ENCODE results near the gene SLC66A2. TPM values are rescaled to one million over a fixed set of nuclear protein-coding genes. Genes with fewer than 3 reads are reported as not detected.

Gene SLC66A2
- total and polyA plus RNA-seq, 2 of the 13 experiments (the other 11 are each of a cell fraction or from before 2014, with no cell fraction given) = 33.5 to 41.9 TPM

DNA sequence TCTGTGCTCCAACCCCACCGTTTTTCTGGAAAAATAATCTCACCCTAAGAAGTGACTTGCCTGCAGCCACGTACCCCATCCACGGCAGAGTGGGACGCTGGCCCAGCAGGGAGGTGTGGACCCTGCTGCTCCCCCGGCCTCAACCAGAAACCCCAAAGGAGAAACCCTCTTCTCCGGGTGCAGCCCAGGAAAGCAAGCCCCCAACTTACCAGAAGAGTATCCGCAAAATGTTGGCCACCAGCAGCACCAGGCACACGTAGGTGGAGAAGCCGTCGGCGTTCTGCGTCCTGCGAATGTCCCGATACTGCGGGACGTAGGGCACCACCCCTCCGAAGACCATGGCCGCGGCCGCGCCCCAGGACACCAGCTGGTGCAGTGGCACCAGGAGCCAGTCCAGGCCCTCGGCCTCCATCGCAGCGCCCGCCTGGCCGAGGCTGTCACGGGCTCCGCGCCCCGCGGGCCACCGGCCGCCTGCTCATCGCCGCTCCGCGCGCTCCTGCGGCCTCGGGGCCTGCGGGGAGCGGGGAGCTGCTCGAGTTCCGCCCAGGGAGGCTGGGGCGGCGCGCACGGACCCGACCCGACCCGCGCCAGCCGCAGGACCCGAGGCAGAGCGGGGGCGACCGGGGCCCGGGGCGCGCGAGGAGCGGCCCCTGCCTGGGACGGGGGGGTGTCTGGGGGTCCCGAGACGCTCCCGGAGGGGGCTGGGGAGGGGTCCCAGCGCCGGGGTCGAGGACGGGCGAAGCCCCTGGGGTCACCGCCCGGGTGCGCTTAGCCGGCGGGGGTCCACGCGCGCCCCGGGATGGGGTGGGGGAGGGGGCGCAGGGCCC, 725 bp downstream of the SLC66A2 start (continued):
- TF ChIP-seq XRCC5 (optimal IDR thresholded peaks at IDR 0.05; ENCODE audit: low read length) (no peak), ZNF333 (CRISPR knock-in tag; IDR thresholded peaks at IDR 0.05; ENCODE audit: borderline replicate concordance) (no peak), NFRKB (IDR thresholded peaks at IDR 0.05) (no peak), RNF2 (conservative IDR thresholded peaks at IDR 0.05; ENCODE audit: low read depth) (no peak), HNF4A (CRISPR knock-in tag; IDR thresholded peaks at IDR 0.05) (no peak), RAD21 (CRISPR knock-in tag; IDR thresholded peaks at IDR 0.05) (0 out of 2 replicates have a peak, but pooled peaks have one; percentile 8), ZNF12 (CRISPR knock-in tag; IDR thresholded peaks at IDR 0.05) (no peak), ZFY (CRISPR knock-in tag; IDR thresholded peaks at IDR 0.05) (peak; percentile 57), ETV6 (CRISPR knock-in tag; conservative IDR thresholded peaks at IDR 0.05) (no peak)
- TF ChIP-seq, protein P1, sequence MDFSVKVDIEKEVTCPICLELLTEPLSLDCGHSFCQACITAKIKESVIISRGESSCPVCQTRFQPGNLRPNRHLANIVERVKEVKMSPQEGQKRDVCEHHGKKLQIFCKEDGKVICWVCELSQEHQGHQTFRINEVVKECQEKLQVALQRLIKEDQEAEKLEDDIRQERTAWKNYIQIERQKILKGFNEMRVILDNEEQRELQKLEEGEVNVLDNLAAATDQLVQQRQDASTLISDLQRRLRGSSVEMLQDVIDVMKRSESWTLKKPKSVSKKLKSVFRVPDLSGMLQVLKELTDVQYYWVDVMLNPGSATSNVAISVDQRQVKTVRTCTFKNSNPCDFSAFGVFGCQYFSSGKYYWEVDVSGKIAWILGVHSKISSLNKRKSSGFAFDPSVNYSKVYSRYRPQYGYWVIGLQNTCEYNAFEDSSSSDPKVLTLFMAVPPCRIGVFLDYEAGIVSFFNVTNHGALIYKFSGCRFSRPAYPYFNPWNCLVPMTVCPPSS (IDR thresholded peaks at IDR 0.05) = no peak
- TF ChIP-seq, protein P2, sequence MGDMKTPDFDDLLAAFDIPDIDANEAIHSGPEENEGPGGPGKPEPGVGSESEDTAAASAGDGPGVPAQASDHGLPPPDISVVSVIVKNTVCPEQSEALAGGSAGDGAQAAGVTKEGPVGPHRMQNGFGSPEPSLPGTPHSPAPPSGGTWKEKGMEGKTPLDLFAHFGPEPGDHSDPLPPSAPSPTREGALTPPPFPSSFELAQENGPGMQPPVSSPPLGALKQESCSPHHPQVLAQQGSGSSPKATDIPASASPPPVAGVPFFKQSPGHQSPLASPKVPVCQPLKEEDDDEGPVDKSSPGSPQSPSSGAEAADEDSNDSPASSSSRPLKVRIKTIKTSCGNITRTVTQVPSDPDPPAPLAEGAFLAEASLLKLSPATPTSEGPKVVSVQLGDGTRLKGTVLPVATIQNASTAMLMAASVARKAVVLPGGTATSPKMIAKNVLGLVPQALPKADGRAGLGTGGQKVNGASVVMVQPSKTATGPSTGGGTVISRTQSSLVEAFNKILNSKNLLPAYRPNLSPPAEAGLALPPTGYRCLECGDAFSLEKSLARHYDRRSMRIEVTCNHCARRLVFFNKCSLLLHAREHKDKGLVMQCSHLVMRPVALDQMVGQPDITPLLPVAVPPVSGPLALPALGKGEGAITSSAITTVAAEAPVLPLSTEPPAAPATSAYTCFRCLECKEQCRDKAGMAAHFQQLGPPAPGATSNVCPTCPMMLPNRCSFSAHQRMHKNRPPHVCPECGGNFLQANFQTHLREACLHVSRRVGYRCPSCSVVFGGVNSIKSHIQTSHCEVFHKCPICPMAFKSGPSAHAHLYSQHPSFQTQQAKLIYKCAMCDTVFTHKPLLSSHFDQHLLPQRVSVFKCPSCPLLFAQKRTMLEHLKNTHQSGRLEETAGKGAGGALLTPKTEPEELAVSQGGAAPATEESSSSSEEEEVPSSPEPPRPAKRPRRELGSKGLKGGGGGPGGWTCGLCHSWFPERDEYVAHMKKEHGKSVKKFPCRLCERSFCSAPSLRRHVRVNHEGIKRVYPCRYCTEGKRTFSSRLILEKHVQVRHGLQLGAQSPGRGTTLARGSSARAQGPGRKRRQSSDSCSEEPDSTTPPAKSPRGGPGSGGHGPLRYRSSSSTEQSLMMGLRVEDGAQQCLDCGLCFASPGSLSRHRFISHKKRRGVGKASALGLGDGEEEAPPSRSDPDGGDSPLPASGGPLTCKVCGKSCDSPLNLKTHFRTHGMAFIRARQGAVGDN (CRISPR knock-in tag; IDR thresholded peaks at IDR 0.05) = peak; percentile 52
- TF ChIP-seq, protein P3, sequence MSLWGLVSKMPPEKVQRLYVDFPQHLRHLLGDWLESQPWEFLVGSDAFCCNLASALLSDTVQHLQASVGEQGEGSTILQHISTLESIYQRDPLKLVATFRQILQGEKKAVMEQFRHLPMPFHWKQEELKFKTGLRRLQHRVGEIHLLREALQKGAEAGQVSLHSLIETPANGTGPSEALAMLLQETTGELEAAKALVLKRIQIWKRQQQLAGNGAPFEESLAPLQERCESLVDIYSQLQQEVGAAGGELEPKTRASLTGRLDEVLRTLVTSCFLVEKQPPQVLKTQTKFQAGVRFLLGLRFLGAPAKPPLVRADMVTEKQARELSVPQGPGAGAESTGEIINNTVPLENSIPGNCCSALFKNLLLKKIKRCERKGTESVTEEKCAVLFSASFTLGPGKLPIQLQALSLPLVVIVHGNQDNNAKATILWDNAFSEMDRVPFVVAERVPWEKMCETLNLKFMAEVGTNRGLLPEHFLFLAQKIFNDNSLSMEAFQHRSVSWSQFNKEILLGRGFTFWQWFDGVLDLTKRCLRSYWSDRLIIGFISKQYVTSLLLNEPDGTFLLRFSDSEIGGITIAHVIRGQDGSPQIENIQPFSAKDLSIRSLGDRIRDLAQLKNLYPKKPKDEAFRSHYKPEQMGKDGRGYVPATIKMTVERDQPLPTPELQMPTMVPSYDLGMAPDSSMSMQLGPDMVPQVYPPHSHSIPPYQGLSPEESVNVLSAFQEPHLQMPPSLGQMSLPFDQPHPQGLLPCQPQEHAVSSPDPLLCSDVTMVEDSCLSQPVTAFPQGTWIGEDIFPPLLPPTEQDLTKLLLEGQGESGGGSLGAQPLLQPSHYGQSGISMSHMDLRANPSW (CRISPR knock-in tag; IDR thresholded peaks at IDR 0.05; ENCODE audit: borderline replicate concordance) = no peak
- TF ChIP-seq, protein P4, sequence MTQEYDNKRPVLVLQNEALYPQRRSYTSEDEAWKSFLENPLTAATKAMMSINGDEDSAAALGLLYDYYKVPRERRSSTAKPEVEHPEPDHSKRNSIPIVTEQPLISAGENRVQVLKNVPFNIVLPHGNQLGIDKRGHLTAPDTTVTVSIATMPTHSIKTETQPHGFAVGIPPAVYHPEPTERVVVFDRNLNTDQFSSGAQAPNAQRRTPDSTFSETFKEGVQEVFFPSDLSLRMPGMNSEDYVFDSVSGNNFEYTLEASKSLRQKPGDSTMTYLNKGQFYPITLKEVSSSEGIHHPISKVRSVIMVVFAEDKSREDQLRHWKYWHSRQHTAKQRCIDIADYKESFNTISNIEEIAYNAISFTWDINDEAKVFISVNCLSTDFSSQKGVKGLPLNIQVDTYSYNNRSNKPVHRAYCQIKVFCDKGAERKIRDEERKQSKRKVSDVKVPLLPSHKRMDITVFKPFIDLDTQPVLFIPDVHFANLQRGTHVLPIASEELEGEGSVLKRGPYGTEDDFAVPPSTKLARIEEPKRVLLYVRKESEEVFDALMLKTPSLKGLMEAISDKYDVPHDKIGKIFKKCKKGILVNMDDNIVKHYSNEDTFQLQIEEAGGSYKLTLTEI (CRISPR knock-in tag; conservative IDR thresholded peaks at IDR 0.05) = no peak
- TF ChIP-seq, protein P5, sequence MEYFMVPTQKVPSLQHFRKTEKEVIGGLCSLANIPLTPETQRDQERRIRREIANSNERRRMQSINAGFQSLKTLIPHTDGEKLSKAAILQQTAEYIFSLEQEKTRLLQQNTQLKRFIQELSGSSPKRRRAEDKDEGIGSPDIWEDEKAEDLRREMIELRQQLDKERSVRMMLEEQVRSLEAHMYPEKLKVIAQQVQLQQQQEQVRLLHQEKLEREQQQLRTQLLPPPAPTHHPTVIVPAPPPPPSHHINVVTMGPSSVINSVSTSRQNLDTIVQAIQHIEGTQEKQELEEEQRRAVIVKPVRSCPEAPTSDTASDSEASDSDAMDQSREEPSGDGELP (IDR thresholded peaks at IDR 0.05; ENCODE audit: borderline replicate concordance, low read depth) = peak; percentile 23; the same call in 1 of the 2 replicates
- TF ChIP-seq, protein P6, sequence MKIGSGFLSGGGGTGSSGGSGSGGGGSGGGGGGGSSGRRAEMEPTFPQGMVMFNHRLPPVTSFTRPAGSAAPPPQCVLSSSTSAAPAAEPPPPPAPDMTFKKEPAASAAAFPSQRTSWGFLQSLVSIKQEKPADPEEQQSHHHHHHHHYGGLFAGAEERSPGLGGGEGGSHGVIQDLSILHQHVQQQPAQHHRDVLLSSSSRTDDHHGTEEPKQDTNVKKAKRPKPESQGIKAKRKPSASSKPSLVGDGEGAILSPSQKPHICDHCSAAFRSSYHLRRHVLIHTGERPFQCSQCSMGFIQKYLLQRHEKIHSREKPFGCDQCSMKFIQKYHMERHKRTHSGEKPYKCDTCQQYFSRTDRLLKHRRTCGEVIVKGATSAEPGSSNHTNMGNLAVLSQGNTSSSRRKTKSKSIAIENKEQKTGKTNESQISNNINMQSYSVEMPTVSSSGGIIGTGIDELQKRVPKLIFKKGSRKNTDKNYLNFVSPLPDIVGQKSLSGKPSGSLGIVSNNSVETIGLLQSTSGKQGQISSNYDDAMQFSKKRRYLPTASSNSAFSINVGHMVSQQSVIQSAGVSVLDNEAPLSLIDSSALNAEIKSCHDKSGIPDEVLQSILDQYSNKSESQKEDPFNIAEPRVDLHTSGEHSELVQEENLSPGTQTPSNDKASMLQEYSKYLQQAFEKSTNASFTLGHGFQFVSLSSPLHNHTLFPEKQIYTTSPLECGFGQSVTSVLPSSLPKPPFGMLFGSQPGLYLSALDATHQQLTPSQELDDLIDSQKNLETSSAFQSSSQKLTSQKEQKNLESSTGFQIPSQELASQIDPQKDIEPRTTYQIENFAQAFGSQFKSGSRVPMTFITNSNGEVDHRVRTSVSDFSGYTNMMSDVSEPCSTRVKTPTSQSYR (CRISPR knock-in tag; IDR thresholded peaks at IDR 0.05; ENCODE audit: borderline replicate concordance) = no peak
